ENCODE data around the gene ZNF41.

- no peak for TF ChIP-seq POLR2AphosphoS5 (IDR thresholded peaks at IDR 0.05)
- no peak for TF ChIP-seq CTCF (IDR thresholded peaks at IDR 0.05)
- TF ChIP-seq POLR2A (IDR thresholded peaks at IDR 0.05) = no peak
- TF ChIP-seq EP300 (IDR thresholded peaks at IDR 0.05) = no peak
These were observed 1.9 kb downstream of the ZNF41 start for GRCh38 chrX:47481160-47481559.
